ENCODE results near the gene JMJD4. TPM values are rescaled to one million over a fixed set of nuclear protein-coding genes. Genes with fewer than 3 reads are reported as not detected.

Gene JMJD4
- total RNA-seq, 2 experiments from 2014 or later: 23.7 to 25.0 TPM

DNA sequence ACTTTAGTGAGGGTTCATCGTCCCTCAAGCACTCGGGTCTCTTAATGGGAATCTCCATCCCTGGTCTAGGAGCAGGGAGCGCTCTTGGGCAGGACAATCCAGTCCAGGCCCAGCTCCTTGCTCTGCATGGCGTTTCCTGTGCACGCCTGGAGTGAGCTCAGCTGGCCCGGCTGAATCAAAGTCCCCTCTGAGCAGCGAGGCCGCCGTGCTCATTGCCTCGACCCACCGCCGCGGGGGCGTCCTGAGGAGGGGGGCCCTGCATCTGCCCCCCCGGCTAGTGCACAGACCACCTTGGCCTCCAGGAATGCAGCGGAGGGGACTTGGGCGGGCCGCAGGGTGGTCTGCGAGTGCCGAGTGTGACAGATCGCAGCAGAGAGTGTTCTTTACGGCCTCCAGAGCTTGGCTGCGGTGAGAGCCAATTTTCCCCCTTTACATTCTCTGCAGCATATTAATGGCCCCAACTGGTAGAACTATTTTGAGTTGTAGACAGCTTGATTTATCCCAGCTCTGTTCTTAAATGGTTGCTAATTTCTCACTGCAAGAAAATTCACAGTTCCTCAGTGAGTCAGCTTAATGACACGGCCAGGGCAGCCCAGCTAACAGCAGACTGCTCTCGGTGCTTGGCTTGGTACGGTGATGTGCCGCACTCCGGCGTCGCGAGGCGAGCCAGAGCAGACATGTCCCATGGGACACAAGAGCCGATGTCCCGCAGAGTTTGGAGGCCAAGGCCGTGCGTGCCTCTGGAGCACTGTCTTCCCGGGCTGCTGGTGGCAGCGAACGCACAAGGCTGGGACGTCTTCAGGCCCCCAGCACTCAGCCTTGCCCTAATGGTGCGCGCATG lies 39.9 kb upstream of the JMJD4 start:
- Mint-ChIP-seq H3K27ac (peak overlapping the region; percentile 78), H3K27me3 (no peaks in the 10 kb centered on the region), H3K9me3 (no peaks in the 10 kb centered on the region), H3K4me3 (no peak overlapping the region), H3K4me1 (peaks cover 42% of the 10 kb centered on the region), H3K36me3 (ENCODE audit: low read depth) (peaks cover 30% of the 10 kb centered on the region)
- CTCF ChIA-PET: interaction anchor here (1.2 kb wide), 1 partner anchor 9 kb away, joined by 3 read pairs; no protein-coding TSS in a partner anchor
- POLR2A ChIA-PET: interaction anchor here (1.5 to 1.7 kb wide), 4 partner anchors 9 to 13 kb away, joined by 4 to 6 read pairs (median 6); no protein-coding TSS in a partner anchor
- no peak for DNase-seq

- peaks cover 42% of the 10 kb centered on the region for H3K4me1 Mint-ChIP-seq
- ChIA-PET POLR2A (interaction anchor here (0.9 to 1.7 kb wide), 4 partner anchors 8 to 22 kb away, joined by 4 to 6 read pairs (median 4); no protein-coding TSS in a partner anchor), CTCF (interaction anchor here (1.2 to 2.7 kb wide), 2 partner anchors 8 to 11 kb away, joined by 3 to 11 read pairs; no protein-coding TSS in a partner anchor)
- H3K36me3 Mint-ChIP-seq (ENCODE audit: low read depth): peaks cover 33% of the 10 kb centered on the region
- H3K9me3 Mint-ChIP-seq: no peaks in the 10 kb centered on the region
- H3K27me3 Mint-ChIP-seq: no peaks in the 10 kb centered on the region
- DNase-seq: peak; percentile 56
- peak overlapping the region; percentile 78 for H3K27ac Mint-ChIP-seq
- H3K4me3 Mint-ChIP-seq: no peak overlapping the region
These were observed 39.1 kb upstream of the JMJD4 start for GRCh38 chr1:227774051-227774731.

DNA sequence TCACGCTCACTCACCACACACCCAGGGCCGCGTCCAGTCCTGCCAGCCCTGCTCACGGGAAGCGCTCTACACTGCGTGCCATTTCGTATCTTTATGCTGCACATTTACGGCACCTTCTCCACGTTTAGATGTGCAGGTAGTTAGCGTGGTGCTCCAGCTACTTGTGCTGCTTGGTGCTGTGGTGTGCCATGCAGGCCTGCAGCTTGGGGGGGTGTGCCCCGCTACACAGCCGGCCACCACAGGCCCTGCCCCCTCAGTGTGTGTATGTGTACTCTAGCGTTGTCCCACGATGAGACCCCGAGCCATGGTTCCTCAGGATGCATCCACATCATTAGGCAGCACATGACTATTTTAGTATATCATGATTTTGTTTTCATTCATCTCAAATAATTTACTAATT lies 38.5 kb upstream of the JMJD4 start:
- H3K4me1 Mint-ChIP-seq: peaks cover 42% of the 10 kb centered on the region
- ChIA-PET POLR2A (interaction anchor here (0.9 to 1.7 kb wide), 4 partner anchors 8 to 21 kb away, joined by 4 to 6 read pairs (median 4); no protein-coding TSS in a partner anchor), CTCF (interaction anchor here (2.7 kb wide), 1 partner anchor 10 kb away, joined by 11 read pairs; no protein-coding TSS in a partner anchor)
- H3K9me3 Mint-ChIP-seq: no peaks in the 10 kb centered on the region
- no peak overlapping the region for H3K4me3 Mint-ChIP-seq
- peaks cover 39% of the 10 kb centered on the region for H3K36me3 Mint-ChIP-seq (ENCODE audit: low read depth)
- no peaks in the 10 kb centered on the region for H3K27me3 Mint-ChIP-seq
- DNase-seq: no peak
- peak overlapping the region; percentile 78 for H3K27ac Mint-ChIP-seq

DNA sequence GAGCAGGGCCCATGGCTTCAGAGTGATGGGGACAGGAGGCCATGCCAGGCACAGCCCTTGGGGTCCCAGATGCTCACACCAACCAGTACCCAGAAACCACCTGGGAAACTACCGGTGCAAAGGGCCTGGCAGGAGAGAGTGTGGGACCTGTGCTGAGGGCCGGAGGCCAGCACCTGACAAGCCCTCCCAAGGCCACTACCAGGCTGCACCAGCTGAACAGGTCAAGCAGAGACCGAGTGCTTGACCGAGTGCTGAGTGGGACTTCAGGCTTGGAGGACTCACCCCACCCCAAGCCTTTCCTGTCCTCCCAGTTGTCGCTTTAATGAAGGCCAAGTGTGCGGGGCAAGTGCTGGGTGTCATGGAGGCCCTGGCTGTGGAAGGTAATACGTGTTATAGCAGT lies 36.7 kb upstream of the JMJD4 start:
- peaks cover 58% of the 10 kb centered on the region for H3K4me1 Mint-ChIP-seq
- H3K36me3 Mint-ChIP-seq (ENCODE audit: low read depth): peaks cover 53% of the 10 kb centered on the region
- CTCF ChIA-PET: interaction anchor here (2.7 kb wide), 1 partner anchor 8 kb away, joined by 11 read pairs; no protein-coding TSS in a partner anchor

GRCh38 chr1:227771326-227771725 lies 36.2 kb upstream of the JMJD4 start:
- no peaks in the 10 kb centered on the region for H3K27me3 Mint-ChIP-seq
- H3K9me3 Mint-ChIP-seq: no peaks in the 10 kb centered on the region
- no peak overlapping the region for H3K27ac Mint-ChIP-seq
- no peak overlapping the region for H3K4me3 Mint-ChIP-seq
- ChIA-PET POLR2A (no interaction called here), CTCF (no interaction called here)
- peaks cover 53% of the 10 kb centered on the region for H3K36me3 Mint-ChIP-seq (ENCODE audit: low read depth)
- peaks cover 58% of the 10 kb centered on the region for H3K4me1 Mint-ChIP-seq
- no peak for DNase-seq

More for the DNA sequence above, 36.7 kb upstream of the JMJD4 start:
- Mint-ChIP-seq H3K9me3 (no peaks in the 10 kb centered on the region), H3K27me3 (no peaks in the 10 kb centered on the region), H3K27ac (no peak overlapping the region), H3K4me3 (no peak overlapping the region)
- POLR2A ChIA-PET: no interaction called here
- no peak for DNase-seq

GRCh38 chr1:227770812-227771211 lies 35.7 kb upstream of the JMJD4 start:
- Mint-ChIP-seq H3K4me1 (peaks cover 59% of the 10 kb centered on the region), H3K27me3 (no peaks in the 10 kb centered on the region), H3K36me3 (ENCODE audit: low read depth) (peaks cover 54% of the 10 kb centered on the region), H3K4me3 (no peak overlapping the region), H3K27ac (no peak overlapping the region), H3K9me3 (no peaks in the 10 kb centered on the region)
- ChIA-PET CTCF (no interaction called here), POLR2A (no interaction called here)
- no peak for DNase-seq

DNA sequence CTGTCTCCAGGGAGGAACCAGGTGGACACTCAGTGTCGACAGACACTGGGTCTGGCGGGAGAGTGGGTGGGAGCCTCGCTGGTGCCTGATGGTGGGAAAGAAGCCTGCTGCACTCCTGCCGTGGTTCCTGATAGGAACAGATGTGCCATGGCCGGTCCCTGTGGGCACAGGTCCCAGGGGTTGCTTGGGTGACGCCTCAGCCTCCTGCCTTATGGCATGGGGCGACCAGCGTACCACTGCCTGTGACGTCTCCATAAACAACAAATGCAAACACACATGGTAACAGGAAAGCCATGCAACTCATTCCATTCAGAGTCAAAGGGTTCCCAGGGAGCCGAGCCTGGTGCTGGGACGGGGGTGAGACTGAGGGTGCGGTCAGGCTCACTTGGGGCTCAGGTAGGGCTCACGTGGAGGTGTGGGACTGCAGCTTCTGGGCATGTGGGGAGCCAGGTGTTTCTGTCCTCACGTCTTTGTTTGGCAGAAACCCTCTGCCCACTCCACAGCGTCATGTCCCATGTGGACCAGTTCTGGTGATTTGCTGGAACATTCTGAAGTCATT lies 34.9 kb upstream of the JMJD4 start:
- DNase-seq: no peak
- no peaks in the 10 kb centered on the region for H3K27me3 Mint-ChIP-seq
- POLR2A ChIA-PET: no interaction called here
- CTCF ChIA-PET: no interaction called here
- peaks cover 63% of the 10 kb centered on the region for H3K4me1 Mint-ChIP-seq
- peaks cover 60% of the 10 kb centered on the region for H3K36me3 Mint-ChIP-seq (ENCODE audit: low read depth)
- H3K9me3 Mint-ChIP-seq: no peaks in the 10 kb centered on the region
- H3K27ac Mint-ChIP-seq: no peak overlapping the region
- H3K4me3 Mint-ChIP-seq: no peak overlapping the region

- Mint-ChIP-seq H3K27ac (no peak overlapping the region), H3K36me3 (ENCODE audit: low read depth) (peaks cover 65% of the 10 kb centered on the region), H3K4me3 (no peak overlapping the region), H3K4me1 (peaks cover 63% of the 10 kb centered on the region), H3K27me3 (no peaks in the 10 kb centered on the region), H3K9me3 (no peaks in the 10 kb centered on the region)
- CTCF ChIA-PET: no interaction called here
- POLR2A ChIA-PET: no interaction called here
- no peak for DNase-seq
These were observed 34.2 kb upstream of the JMJD4 start for GRCh38 chr1:227769047-227769935.

- H3K36me3 Mint-ChIP-seq (ENCODE audit: low read depth): peaks cover 65% of the 10 kb centered on the region
These were observed 33.5 kb upstream of the JMJD4 start for GRCh38 chr1:227768640-227769039.

DNA sequence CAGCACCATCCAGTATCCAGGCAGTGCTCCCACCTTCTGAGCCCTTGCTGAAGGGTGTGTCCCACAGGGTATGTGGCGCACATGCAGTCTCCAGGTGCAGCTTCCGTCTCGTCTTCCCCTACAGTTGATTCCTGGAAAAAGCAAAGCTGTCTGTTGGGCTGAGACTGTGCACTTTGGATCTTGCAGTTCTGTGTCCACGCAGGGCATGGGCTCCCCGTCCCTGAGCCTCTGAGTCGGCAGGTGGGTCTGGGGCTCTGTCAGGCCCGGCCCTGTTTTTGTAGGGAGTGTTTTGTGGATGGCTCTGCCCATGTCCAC lies 33.0 kb upstream of the JMJD4 start:
- Mint-ChIP-seq H3K27me3 (no peaks in the 10 kb centered on the region), H3K4me3 (no peak overlapping the region), H3K36me3 (ENCODE audit: low read depth) (peaks cover 67% of the 10 kb centered on the region), H3K27ac (peak overlapping the region; percentile 94), H3K9me3 (no peaks in the 10 kb centered on the region), H3K4me1 (peaks cover 63% of the 10 kb centered on the region)
- no peak for DNase-seq
- ChIA-PET CTCF (interaction anchor here (1.1 kb wide), 1 partner anchor 20 kb away, joined by 3 read pairs; no protein-coding TSS in a partner anchor), POLR2A (interaction anchor here (0.7 kb wide), 1 partner anchor 9 kb away, joined by 3 read pairs; no protein-coding TSS in a partner anchor)

More at GRCh38 chr1:227768640-227769039, 33.5 kb upstream of the JMJD4 start:
- no peak for DNase-seq
- peak overlapping the region; percentile 48 for H3K27ac Mint-ChIP-seq
- H3K27me3 Mint-ChIP-seq: no peaks in the 10 kb centered on the region
- CTCF ChIA-PET: interaction anchor here (1.1 kb wide), 1 partner anchor 19 kb away, joined by 3 read pairs; no protein-coding TSS in a partner anchor
- POLR2A ChIA-PET: interaction anchor here (0.7 kb wide), 1 partner anchor 10 kb away, joined by 3 read pairs; no protein-coding TSS in a partner anchor
- no peak overlapping the region for H3K4me3 Mint-ChIP-seq
- peaks cover 63% of the 10 kb centered on the region for H3K4me1 Mint-ChIP-seq
- H3K9me3 Mint-ChIP-seq: no peaks in the 10 kb centered on the region

GRCh38 chr1:227767401-227768124 lies 32.5 kb upstream of the JMJD4 start:
- no peak for DNase-seq
- Mint-ChIP-seq H3K4me1 (peaks cover 66% of the 10 kb centered on the region), H3K4me3 (peak overlapping the region; percentile 44), H3K27ac (peak overlapping the region; percentile 94), H3K27me3 (no peaks in the 10 kb centered on the region), H3K9me3 (no peaks in the 10 kb centered on the region), H3K36me3 (ENCODE audit: low read depth) (peaks cover 71% of the 10 kb centered on the region)
- CTCF ChIA-PET: interaction anchor here (1.1 to 2.3 kb wide), 2 partner anchors 20 kb away, joined by 3 to 13 read pairs; no protein-coding TSS in a partner anchor
- POLR2A ChIA-PET: interaction anchor here (0.6 to 0.7 kb wide), 2 partner anchors 9 to 373 kb away, joined by 3 read pairs; no protein-coding TSS in a partner anchor

All from activated CD4-positive, alpha-beta memory T cell treated with anti-CD3 and anti-CD28 coated beads, Interleukin-2, amount 10 ng/mL, durations not matched to agents 7 days and 5 days (primary cell).